HepG2 (cell line): ENCODE results near the gene AHCYL1. TPM values are rescaled to one million over a fixed set of nuclear protein-coding genes. Genes with fewer than 3 reads are reported as not detected.
A peak's percentile ranks its signal among the peaks of the same experiment; 100 is the strongest.

ENCODE experiments used
- CBX5 ChIP-seq: sonication (generic); formaldehyde crosslinking; IDR thresholded peaks from 2 replicates; pipeline ENCODE4 v1.4.0; 2020; ENCODE audit warnings: missing genetic modification reagents, borderline replicate concordance
- CREB1 ChIP-seq, 2 experiments: fragments of 450-650 bp in 1 of 2; IDR thresholded peaks; 2 replicates each; pipeline ENCODE4 v1.6.1; 2016 to 2017; ENCODE audit warnings: control low read depth in 1 of 2, mild to moderate bottlenecking in 1 of 2, missing compliant biosample characterization in 1 of 2, missing genetic modification characterization in 1 of 2
- GABPA ChIP-seq, 2 experiments: IDR thresholded peaks; 2 replicates each; pipeline ENCODE4 v1.6.1; 2011 to 2016; ENCODE audit warnings: low read depth in 2 of 2, low read length in 1 of 2, missing biosample characterization in 1 of 2, missing genetic modification characterization in 1 of 2
- HDAC1 ChIP-seq: sonication (generic); formaldehyde crosslinking; IDR thresholded peaks from 2 replicates; pipeline ENCODE4 v1.5.1; 2020; ENCODE audit warnings: mild to moderate bottlenecking, missing genetic modification reagents
- HNF4G ChIP-seq, 2 experiments: sonication (generic) in 1 of 2; formaldehyde crosslinking in 1 of 2; IDR thresholded peaks; 2 replicates each; pipeline versions ENCODE4 v1.4.0 to v1.6.1; 2011 to 2020; ENCODE audit warnings: borderline replicate concordance in 2 of 2, low read depth in 2 of 2, mild to moderate bottlenecking in 2 of 2, low read length in 1 of 2, missing genetic modification reagents in 1 of 2, moderate library complexity in 1 of 2
- KAT2B ChIP-seq: fragments of 150-350 bp; IDR thresholded peaks from 2 replicates; pipeline ENCODE4 v1.6.1; 2014; ENCODE audit warnings: low read depth, low read length, borderline replicate concordance
- LCORL ChIP-seq, 2 experiments: fragments of 450-650 bp in 1 of 2; sonication (generic) in 1 of 2; formaldehyde crosslinking in 1 of 2; IDR thresholded peaks; 2 replicates each; pipeline versions ENCODE4 v1.5.0 to v1.6.1; 2017 to 2020; ENCODE audit warnings: antibody characterized with exemption in 1 of 2, missing genetic modification reagents in 1 of 2
- MEF2D ChIP-seq: sonication (generic); formaldehyde crosslinking; IDR thresholded peaks from 2 replicates; pipeline ENCODE4 v1.5.1; 2020; ENCODE audit warnings: mild to moderate bottlenecking, missing genetic modification reagents
- RARA ChIP-seq: IDR thresholded peaks from 2 replicates; pipeline ENCODE4 v1.6.1; 2016; ENCODE audit warnings: missing genetic modification reagents, missing compliant biosample characterization
- RCOR2 ChIP-seq: IDR thresholded peaks from 2 replicates; pipeline ENCODE4 v1.6.1; 2016; ENCODE audit warnings: missing biosample characterization, missing genetic modification reagents
- SRY ChIP-seq: sonication (generic); formaldehyde crosslinking; IDR thresholded peaks from 2 replicates; pipeline ENCODE4 v1.8.0; 2022; ENCODE audit warnings: mild to moderate bottlenecking, missing genetic modification reagents
- TBX2 ChIP-seq: sonication (generic); formaldehyde crosslinking; IDR thresholded peaks from 2 replicates; pipeline ENCODE4 v1.5.0; 2020; ENCODE audit warnings: missing genetic modification reagents, mild to moderate bottlenecking, borderline replicate concordance
- XRCC5 ChIP-seq: fragments of 200-400 bp; formaldehyde crosslinking; optimal IDR thresholded peaks from 2 replicates; pipeline ENCODE3; 2017; ENCODE audit warnings: mild to moderate bottlenecking, low read length
- ZBTB20 ChIP-seq: sonication (generic); formaldehyde crosslinking; IDR thresholded peaks from 2 replicates; pipeline ENCODE4 v1.8.1; 2023; ENCODE audit warnings: missing genetic modification reagents, low read depth, mild to moderate bottlenecking, borderline replicate concordance
- ZNF75D ChIP-seq: sonication (generic); formaldehyde crosslinking; IDR thresholded peaks from 2 replicates; pipeline ENCODE4 v1.8.1; 2023; ENCODE audit warnings: missing genetic modification reagents, mild to moderate bottlenecking, borderline replicate concordance
- polyA plus RNA-seq, 8 experiments: library from polyadenylated mRNA; depleted of rRNA in 3 of 8; stranded (reverse) in 7 of 8; unstranded in 1 of 8; fragments of >200 nt; fragmentation: Illumina TruSeq in 4 of 8; extraction: Trizol in 4 of 8; gene quantifications; 2 replicates each; pipeline versions ENCODE4 v1.2.1 to v1.2.3, GENCODE V29; 2011 to 2016; ENCODE audit warnings: low read depth in 4 of 8, missing spikeins in 1 of 8, mixed read lengths in 1 of 8; ENCODE audit not compliant: insufficient read depth in 1 of 8
- total RNA-seq, 5 experiments: library from RNA; depleted of rRNA; stranded (reverse); fragments of >200 nt; fragmentation: Illumina TruSeq; extraction: Trizol; gene quantifications; 2 replicates each; pipeline ENCODE4 v1.2.3, GENCODE V29; 2016; ENCODE audit warnings: low read depth in 1 of 5
- TF ChIP-seq, protein P1 (sequence below): IDR thresholded peaks from 2 replicates; pipeline ENCODE4 v1.6.1; 2016; ENCODE audit warnings: low read depth, borderline replicate concordance
- TF ChIP-seq, protein P2 (sequence below): sonication (generic); formaldehyde crosslinking; conservative IDR thresholded peaks from 2 replicates; pipeline ENCODE4 v1.8.0; 2022; ENCODE audit warnings: mild to moderate bottlenecking, moderate library complexity, missing genetic modification reagents
- TF ChIP-seq, protein P3 (sequence below): IDR thresholded peaks from 2 replicates; pipeline ENCODE4 v1.6.1; 2016; ENCODE audit warnings: low read depth
- TF ChIP-seq, protein P4 (sequence below): sonication (generic); formaldehyde crosslinking; IDR thresholded peaks from 2 replicates; pipeline ENCODE4 v1.5.0; 2020; ENCODE audit warnings: mild to moderate bottlenecking, missing genetic modification reagents, moderate library complexity
- TF ChIP-seq, protein P5 (sequence below): IDR thresholded peaks from 2 replicates; pipeline ENCODE4 v1.6.1; 2016; ENCODE audit warnings: mild to moderate bottlenecking

The AHCYL1 gene
- total and polyA plus RNA-seq, 2 of the 13 experiments (the other 11 are each of a cell fraction or from before 2014, with no cell fraction given) = 40.9 to 76.3 TPM

DNA sequence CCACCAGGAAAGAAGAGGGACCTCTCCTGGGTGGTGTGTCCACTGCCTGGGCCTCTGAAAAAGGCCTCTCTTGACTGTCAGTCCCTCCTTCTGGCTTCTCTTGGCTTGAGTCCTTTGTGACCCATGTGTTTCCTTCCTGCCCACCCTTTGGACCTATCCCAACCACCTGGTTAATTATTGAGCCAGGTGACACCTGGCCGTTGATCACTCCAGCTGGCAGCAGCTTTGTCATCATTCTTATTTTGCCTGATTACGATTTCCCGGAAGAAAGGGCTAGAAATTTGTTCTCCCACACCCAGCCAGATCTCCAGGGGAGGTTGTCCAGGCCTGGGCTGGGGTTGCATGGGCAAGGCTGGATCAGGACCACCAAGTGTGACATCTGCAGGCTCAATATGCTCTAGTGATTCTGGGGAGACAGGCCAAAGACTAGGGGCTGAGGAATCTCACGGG, 49.1 kb upstream of the AHCYL1 start (continued):
- TF ChIP-seq, protein P1, sequence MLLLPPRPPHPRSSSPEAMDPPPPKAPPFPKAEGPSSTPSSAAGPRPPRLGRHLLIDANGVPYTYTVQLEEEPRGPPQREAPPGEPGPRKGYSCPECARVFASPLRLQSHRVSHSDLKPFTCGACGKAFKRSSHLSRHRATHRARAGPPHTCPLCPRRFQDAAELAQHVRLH (CRISPR knock-in tag) = peak; percentile 86; the same call in 1 of the 2 replicates
- TF ChIP-seq XRCC5 = peak; percentile 30
- TF ChIP-seq HNF4G (IDR thresholded peaks at IDR 0.05; ENCODE audit: borderline replicate concordance, low read depth, low read length) = peak; percentile 69
- no peak for TF ChIP-seq HNF4G (CRISPR knock-in tag; IDR thresholded peaks at IDR 0.05; ENCODE audit: borderline replicate concordance, low read depth)
- TF ChIP-seq ZBTB20 (CRISPR knock-in tag) = peak; percentile 90
- TF ChIP-seq, protein P2, sequence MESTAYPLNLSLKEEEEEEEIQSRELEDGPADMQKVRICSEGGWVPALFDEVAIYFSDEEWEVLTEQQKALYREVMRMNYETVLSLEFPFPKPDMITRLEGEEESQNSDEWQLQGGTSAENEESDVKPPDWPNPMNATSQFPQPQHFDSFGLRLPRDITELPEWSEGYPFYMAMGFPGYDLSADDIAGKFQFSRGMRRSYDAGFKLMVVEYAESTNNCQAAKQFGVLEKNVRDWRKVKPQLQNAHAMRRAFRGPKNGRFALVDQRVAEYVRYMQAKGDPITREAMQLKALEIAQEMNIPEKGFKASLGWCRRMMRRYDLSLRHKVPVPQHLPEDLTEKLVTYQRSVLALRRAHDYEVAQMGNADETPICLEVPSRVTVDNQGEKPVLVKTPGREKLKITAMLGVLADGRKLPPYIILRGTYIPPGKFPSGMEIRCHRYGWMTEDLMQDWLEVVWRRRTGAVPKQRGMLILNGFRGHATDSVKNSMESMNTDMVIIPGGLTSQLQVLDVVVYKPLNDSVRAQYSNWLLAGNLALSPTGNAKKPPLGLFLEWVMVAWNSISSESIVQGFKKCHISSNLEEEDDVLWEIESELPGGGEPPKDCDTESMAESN (CRISPR knock-in tag) = 0 out of 2 replicates have a peak, but pooled peaks have one; percentile 19
- TF ChIP-seq, protein P3, sequence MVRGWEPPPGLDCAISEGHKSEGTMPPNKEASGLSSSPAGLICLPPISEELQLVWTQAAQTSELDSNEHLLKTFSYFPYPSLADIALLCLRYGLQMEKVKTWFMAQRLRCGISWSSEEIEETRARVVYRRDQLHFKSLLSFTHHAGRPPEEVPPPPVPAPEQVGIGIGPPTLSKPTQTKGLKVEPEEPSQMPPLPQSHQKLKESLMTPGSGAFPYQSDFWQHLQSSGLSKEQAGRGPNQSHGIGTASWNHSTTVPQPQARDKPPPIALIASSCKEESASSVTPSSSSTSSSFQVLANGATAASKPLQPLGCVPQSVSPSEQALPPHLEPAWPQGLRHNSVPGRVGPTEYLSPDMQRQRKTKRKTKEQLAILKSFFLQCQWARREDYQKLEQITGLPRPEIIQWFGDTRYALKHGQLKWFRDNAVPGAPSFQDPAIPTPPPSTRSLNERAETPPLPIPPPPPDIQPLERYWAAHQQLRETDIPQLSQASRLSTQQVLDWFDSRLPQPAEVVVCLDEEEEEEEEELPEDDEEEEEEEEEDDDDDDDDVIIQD (CRISPR knock-in tag) = 0 out of 2 replicates have a peak, but pooled peaks have one; percentile 68
- TF ChIP-seq ZNF75D = no peak
- 0 out of 2 replicates have a peak, but pooled peaks have one; percentile 35 for TF ChIP-seq SRY
- TF ChIP-seq RARA (CRISPR knock-in tag) = peak; percentile 75
- TF ChIP-seq, protein P4, sequence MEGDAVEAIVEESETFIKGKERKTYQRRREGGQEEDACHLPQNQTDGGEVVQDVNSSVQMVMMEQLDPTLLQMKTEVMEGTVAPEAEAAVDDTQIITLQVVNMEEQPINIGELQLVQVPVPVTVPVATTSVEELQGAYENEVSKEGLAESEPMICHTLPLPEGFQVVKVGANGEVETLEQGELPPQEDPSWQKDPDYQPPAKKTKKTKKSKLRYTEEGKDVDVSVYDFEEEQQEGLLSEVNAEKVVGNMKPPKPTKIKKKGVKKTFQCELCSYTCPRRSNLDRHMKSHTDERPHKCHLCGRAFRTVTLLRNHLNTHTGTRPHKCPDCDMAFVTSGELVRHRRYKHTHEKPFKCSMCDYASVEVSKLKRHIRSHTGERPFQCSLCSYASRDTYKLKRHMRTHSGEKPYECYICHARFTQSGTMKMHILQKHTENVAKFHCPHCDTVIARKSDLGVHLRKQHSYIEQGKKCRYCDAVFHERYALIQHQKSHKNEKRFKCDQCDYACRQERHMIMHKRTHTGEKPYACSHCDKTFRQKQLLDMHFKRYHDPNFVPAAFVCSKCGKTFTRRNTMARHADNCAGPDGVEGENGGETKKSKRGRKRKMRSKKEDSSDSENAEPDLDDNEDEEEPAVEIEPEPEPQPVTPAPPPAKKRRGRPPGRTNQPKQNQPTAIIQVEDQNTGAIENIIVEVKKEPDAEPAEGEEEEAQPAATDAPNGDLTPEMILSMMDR (CRISPR knock-in tag) = peak; percentile 28; the same call in 1 of the 2 replicates
- TF ChIP-seq GABPA (IDR thresholded peaks at IDR 0.05; ENCODE audit: low read depth, low read length) = no peak
- TF ChIP-seq GABPA (CRISPR knock-in tag; IDR thresholded peaks at IDR 0.05; ENCODE audit: low read depth) = peak; percentile 68
- no peak for TF ChIP-seq LCORL (IDR thresholded peaks at IDR 0.05)
- peak; percentile 54; the same call in 1 of the 2 replicates for TF ChIP-seq LCORL (CRISPR knock-in tag; IDR thresholded peaks at IDR 0.05)
- TF ChIP-seq, protein P5, sequence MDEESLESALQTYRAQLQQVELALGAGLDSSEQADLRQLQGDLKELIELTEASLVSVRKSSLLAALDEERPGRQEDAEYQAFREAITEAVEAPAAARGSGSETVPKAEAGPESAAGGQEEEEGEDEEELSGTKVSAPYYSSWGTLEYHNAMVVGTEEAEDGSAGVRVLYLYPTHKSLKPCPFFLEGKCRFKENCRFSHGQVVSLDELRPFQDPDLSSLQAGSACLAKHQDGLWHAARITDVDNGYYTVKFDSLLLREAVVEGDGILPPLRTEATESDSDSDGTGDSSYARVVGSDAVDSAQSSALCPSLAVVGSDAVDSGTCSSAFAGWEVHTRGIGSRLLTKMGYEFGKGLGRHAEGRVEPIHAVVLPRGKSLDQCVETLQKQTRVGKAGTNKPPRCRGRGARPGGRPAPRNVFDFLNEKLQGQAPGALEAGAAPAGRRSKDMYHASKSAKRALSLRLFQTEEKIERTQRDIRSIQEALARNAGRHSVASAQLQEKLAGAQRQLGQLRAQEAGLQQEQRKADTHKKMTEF (CRISPR knock-in tag) = peak; percentile 64; the same call in 1 of the 2 replicates
- peak; percentile 22; the same call in 1 of the 2 replicates for TF ChIP-seq HDAC1 (CRISPR knock-in tag)
- TF ChIP-seq CBX5 (CRISPR knock-in tag) = peak; percentile 20; the same call in 1 of the 2 replicates
- peak; percentile 95 for TF ChIP-seq TBX2 (CRISPR knock-in tag)
- TF ChIP-seq KAT2B = no peak
- peak; percentile 28; the same call in 1 of the 2 replicates for TF ChIP-seq CREB1 (IDR thresholded peaks at IDR 0.05)
- peak; percentile 53; the same call in 1 of the 2 replicates for TF ChIP-seq CREB1 (CRISPR knock-in tag; IDR thresholded peaks at IDR 0.05)
- peak; percentile 82 for TF ChIP-seq MEF2D (CRISPR knock-in tag)
- TF ChIP-seq RCOR2 = peak; percentile 35; the same call in 1 of the 2 replicates
